Measurements from ENCODE around the gene TRAF4.

TRAF4 gene

GRCh38 chr17:28750178-28751047 is 6.6 kb downstream of the TRAF4 start:
- no peak overlapping the region for H3K27ac ChIP-seq (ENCODE audit: low read length)
- TF ChIP-seq, protein P1, sequence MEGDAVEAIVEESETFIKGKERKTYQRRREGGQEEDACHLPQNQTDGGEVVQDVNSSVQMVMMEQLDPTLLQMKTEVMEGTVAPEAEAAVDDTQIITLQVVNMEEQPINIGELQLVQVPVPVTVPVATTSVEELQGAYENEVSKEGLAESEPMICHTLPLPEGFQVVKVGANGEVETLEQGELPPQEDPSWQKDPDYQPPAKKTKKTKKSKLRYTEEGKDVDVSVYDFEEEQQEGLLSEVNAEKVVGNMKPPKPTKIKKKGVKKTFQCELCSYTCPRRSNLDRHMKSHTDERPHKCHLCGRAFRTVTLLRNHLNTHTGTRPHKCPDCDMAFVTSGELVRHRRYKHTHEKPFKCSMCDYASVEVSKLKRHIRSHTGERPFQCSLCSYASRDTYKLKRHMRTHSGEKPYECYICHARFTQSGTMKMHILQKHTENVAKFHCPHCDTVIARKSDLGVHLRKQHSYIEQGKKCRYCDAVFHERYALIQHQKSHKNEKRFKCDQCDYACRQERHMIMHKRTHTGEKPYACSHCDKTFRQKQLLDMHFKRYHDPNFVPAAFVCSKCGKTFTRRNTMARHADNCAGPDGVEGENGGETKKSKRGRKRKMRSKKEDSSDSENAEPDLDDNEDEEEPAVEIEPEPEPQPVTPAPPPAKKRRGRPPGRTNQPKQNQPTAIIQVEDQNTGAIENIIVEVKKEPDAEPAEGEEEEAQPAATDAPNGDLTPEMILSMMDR (IDR thresholded peaks at IDR 0.05; ENCODE audit: low read length), result peak; percentile 100
- TF ChIP-seq EZH2phosphoT487 (IDR thresholded peaks at IDR 0.05; ENCODE audit: low read length) (no peak), EZH2 (optimal IDR thresholded peaks at IDR 0.05; ENCODE audit: low read depth, low read length) (no peak)
- no peak overlapping the region for H2AFZ ChIP-seq (ENCODE audit: low read length)
- no peaks in the 10 kb centered on the region for H3K9me2 ChIP-seq (replicated peaks; ENCODE audit: insufficient read depth, low read length)
- peak; percentile 89 for DNase-seq
- H3K36me3 ChIP-seq (replicated peaks; ENCODE audit: insufficient read depth, low read length), result no peaks in the 10 kb centered on the region
- no peaks in the 10 kb centered on the region for H3K9me3 ChIP-seq (replicated peaks; ENCODE audit: insufficient read depth, low read length)
- H3K79me2 ChIP-seq (ENCODE audit: low read length), result peaks cover 26% of the 10 kb centered on the region
- no peaks in the 10 kb centered on the region for H3K27me3 ChIP-seq (replicated peaks; ENCODE audit: insufficient read depth, low read length)
- peaks cover 6% of the 10 kb centered on the region for H3K4me1 ChIP-seq (ENCODE audit: low read length)
- H3K9ac ChIP-seq (ENCODE audit: low read length), result no peak overlapping the region
- no peak overlapping the region for H3K4me2 ChIP-seq (ENCODE audit: low read depth, low read length)
- H4K20me1 ChIP-seq (ENCODE audit: insufficient read depth, low read length), result no peaks in the 10 kb centered on the region
- no peak overlapping the region for H3K4me3 ChIP-seq (ENCODE audit: low read length)
- H3F3A ChIP-seq (ENCODE audit: insufficient read depth, low read length), result peaks cover 4% of the 10 kb centered on the region; the same call in 1 of the 2 replicates

GRCh38 chr17:28751600-28752366 is 8.0 kb downstream of the TRAF4 start:
- peaks cover 4% of the 10 kb centered on the region; the same call in 1 of the 2 replicates for H3F3A ChIP-seq (ENCODE audit: insufficient read depth, low read length)
- no peaks in the 10 kb centered on the region for H3K9me2 ChIP-seq (replicated peaks; ENCODE audit: insufficient read depth, low read length)
- H2AFZ ChIP-seq (ENCODE audit: low read length), result no peak overlapping the region
- H3K79me2 ChIP-seq (ENCODE audit: low read length), result peaks cover 12% of the 10 kb centered on the region
- H3K4me3 ChIP-seq (ENCODE audit: low read length), result no peak overlapping the region
- no peaks in the 10 kb centered on the region for H3K36me3 ChIP-seq (replicated peaks; ENCODE audit: insufficient read depth, low read length)
- no peak overlapping the region for H3K9ac ChIP-seq (ENCODE audit: low read length)
- no peak overlapping the region for H3K27ac ChIP-seq (ENCODE audit: low read length)
- H3K27me3 ChIP-seq (replicated peaks; ENCODE audit: insufficient read depth, low read length), result no peaks in the 10 kb centered on the region
- no peaks in the 10 kb centered on the region; the same call in 1 of the 2 replicates for H3K4me1 ChIP-seq (ENCODE audit: low read length)
- no peak for DNase-seq
- no peak for TF ChIP-seq EZH2 (optimal IDR thresholded peaks at IDR 0.05; ENCODE audit: low read depth, low read length)
- TF ChIP-seq EZH2phosphoT487 (IDR thresholded peaks at IDR 0.05; ENCODE audit: low read length), result no peak
- no peak overlapping the region for H3K4me2 ChIP-seq (ENCODE audit: low read depth, low read length)
- H3K9me3 ChIP-seq (replicated peaks; ENCODE audit: insufficient read depth, low read length), result no peaks in the 10 kb centered on the region
- H4K20me1 ChIP-seq (ENCODE audit: insufficient read depth, low read length), result no peaks in the 10 kb centered on the region

- H3K27ac ChIP-seq (ENCODE audit: low read length), result no peak overlapping the region
- no peaks in the 10 kb centered on the region for H3K4me1 ChIP-seq (ENCODE audit: low read length)
- H4K20me1 ChIP-seq (ENCODE audit: insufficient read depth, low read length), result no peaks in the 10 kb centered on the region
- H3K9me2 ChIP-seq (replicated peaks; ENCODE audit: insufficient read depth, low read length), result no peaks in the 10 kb centered on the region
- TF ChIP-seq EZH2 (optimal IDR thresholded peaks at IDR 0.05; ENCODE audit: low read depth, low read length), result no peak
- TF ChIP-seq EZH2phosphoT487 (IDR thresholded peaks at IDR 0.05; ENCODE audit: low read length), result no peak
- TF ChIP-seq, protein P1 (IDR thresholded peaks at IDR 0.05; ENCODE audit: low read length), result no peak
- H3K4me3 ChIP-seq (ENCODE audit: low read length), result no peak overlapping the region
- no peak overlapping the region for H3K9ac ChIP-seq (ENCODE audit: low read length)
- H2AFZ ChIP-seq (ENCODE audit: low read length), result no peak overlapping the region
- no peak overlapping the region for H3K4me2 ChIP-seq (ENCODE audit: low read depth, low read length)
- H3K79me2 ChIP-seq (ENCODE audit: low read length), result no peaks in the 10 kb centered on the region
- H3K9me3 ChIP-seq (replicated peaks; ENCODE audit: insufficient read depth, low read length), result no peaks in the 10 kb centered on the region
- no peak for DNase-seq
- 0 out of 2 replicates have a peak, but pooled peaks cover 2% of the 10 kb centered on the region for H3F3A ChIP-seq (ENCODE audit: insufficient read depth, low read length)
- no peaks in the 10 kb centered on the region for H3K36me3 ChIP-seq (replicated peaks; ENCODE audit: insufficient read depth, low read length)
- H3K27me3 ChIP-seq (replicated peaks; ENCODE audit: insufficient read depth, low read length), result no peaks in the 10 kb centered on the region
These were observed 11.7 kb downstream of the TRAF4 start for GRCh38 chr17:28755486-28755885.
